HG03196 (cell line): ENCODE data around the gene SELENOM.
"Not testable (repeated sequence)": the region's sequence is repeated elsewhere in the genome, so short reads cannot be mapped to it uniquely, and the experiment has no call there.

ENCODE experiments used
- ATAC-seq: cut with Tn5 transposase; IDR thresholded peaks from one replicate; pipeline ENCODE4 v1.9.1; 2021; ENCODE audit not compliant: unreplicated experiment

SELENOM gene

GRCh38 chr22:31079095-31079642, 28.2 kb downstream of the SELENOM start:
- ATAC-seq: no peak

GRCh38 chr22:31078389-31078788, 29.0 kb downstream of the SELENOM start:
- ATAC-seq: not testable (repeated sequence)

- ATAC-seq: no peak
These were observed 29.7 kb downstream of the SELENOM start for GRCh38 chr22:31077681-31078080.

- ATAC-seq: no peak
These were observed 31.4 kb downstream of the SELENOM start for GRCh38 chr22:31075961-31076360.

GRCh38 chr22:31073545-31074145, 33.7 kb downstream of the SELENOM start:
- not testable (repeated sequence) for ATAC-seq

- ATAC-seq: not testable (repeated sequence)
These were observed 34.2 kb downstream of the SELENOM start for GRCh38 chr22:31073125-31073524.

- not testable (repeated sequence) for ATAC-seq
These were observed 37.6 kb downstream of the SELENOM start for GRCh38 chr22:31069691-31070314.

- ATAC-seq: no peak
These were observed 38.4 kb downstream of the SELENOM start for GRCh38 chr22:31068970-31069369.

GRCh38 chr22:31064369-31064768, 43.0 kb downstream of the SELENOM start:
- no peak for ATAC-seq

GRCh38 chr22:31062566-31063230, 44.7 kb downstream of the SELENOM start:
- no peak for ATAC-seq

- not testable (repeated sequence) for ATAC-seq
These were observed 47.7 kb downstream of the SELENOM start for GRCh38 chr22:31059663-31060062.

GRCh38 chr22:31056986-31057599, 50.3 kb downstream of the SELENOM start:
- no peak for ATAC-seq

- no peak for ATAC-seq
These were observed 51.7 kb downstream of the SELENOM start for GRCh38 chr22:31055635-31056159.

GRCh38 chr22:31055117-31055634, 52.2 kb downstream of the SELENOM start:
- ATAC-seq: no peak
